ENCODE data around the gene DNM3.

DNM3 gene

GRCh38 chr1:171931752-171932151 is 90.5 kb downstream of the DNM3 start:
- DNase-seq: no peak

- DNase-seq: no peak
Observed at GRCh38 chr1:171934664-171935063, 93.4 kb downstream of the DNM3 start.

DNA sequence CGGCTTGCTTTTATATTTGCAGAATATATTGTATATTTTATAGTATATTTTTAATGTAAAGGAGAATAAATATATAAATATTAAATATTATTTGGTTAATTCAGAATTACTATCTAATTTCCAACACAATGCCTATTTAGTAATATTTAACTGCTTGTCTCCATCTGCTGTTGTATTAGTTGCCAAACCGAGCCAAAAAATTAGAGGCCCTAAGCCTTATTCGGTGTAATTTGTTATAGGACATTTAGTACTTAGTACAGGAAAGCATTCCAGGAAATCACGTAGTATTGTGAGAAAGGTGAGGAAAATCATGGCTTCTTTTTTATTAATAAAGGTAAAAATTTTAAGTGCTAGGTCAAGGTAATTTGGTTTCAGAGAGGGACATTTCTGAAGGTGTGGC is 93.8 kb downstream of the DNM3 start:
- DNase-seq: no peak

GRCh38 chr1:171935664-171936063 is 94.4 kb downstream of the DNM3 start:
- DNase-seq: no peak

GRCh38 chr1:171937938-171938337 is 96.6 kb downstream of the DNM3 start:
- no peak for DNase-seq

DNA sequence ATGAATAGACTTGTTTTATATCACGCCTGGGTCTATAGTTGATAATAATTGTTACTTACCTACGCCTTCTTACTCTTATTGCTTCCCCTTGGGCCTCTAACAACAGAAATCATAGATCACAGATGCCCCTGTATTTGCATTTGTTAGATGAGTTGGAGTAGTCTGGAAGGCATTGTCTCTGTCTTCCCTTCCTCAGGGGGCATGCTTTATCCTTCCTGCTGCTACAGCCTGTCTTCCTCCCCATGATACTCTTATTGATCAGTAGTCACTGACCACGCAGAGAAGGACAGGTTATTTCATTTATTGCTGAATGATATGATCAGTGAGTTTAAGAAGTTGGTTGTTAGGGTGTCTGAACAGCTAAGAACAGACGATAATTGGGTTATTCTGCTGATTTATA is 98.4 kb downstream of the DNM3 start:
- no peak for DNase-seq

DNA sequence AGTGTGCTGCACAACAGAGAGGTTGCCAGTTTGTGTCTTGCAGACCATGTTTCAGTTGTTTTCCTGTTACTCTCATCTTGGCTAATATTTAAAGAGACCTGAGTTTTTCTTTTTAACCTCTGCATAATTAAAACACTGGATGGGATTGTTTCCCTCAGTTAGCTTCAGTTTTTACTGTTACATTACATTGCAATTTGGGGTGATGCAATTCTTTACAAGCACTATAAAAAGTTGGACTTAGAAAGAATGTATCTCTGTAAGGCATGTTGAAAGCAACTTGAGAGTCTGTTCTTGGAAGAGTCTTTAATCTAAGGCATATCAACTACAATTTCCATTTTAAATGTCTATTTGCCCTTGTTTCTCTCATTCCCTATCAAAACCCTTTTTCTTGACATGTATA is 99.1 kb downstream of the DNM3 start:
- DNase-seq: no peak

- no peak for DNase-seq
Observed at GRCh38 chr1:171941920-171942319, 100.6 kb downstream of the DNM3 start.

- no peak for DNase-seq
Observed at GRCh38 chr1:171943973-171944561, 102.8 kb downstream of the DNM3 start.

- no peak for DNase-seq
Observed at GRCh38 chr1:171948511-171948910, 107.2 kb downstream of the DNM3 start.

DNA sequence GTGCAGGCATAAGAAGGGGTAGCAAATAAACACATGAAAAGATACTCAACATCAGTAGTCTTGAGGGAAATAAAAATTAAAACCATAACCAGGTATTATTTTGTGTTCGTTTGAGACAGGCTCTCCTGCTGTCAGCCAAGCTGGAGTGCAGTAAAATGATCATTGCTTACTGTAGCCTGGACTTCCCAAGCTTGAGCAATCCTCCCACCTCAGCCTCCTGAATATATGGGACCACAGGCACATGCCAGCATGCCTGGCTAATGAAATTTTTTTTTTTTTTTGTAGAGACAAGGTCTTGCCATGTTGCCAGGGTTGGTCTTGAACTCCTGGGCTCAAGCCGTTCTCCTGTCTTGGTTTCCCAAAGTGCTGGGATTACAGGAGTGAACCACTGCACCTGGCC is 108.0 kb downstream of the DNM3 start:
- DNase-seq: no peak

GRCh38 chr1:171953835-171954234 is 112.5 kb downstream of the DNM3 start:
- no peak for DNase-seq

GRCh38 chr1:171954361-171954760 is 113.1 kb downstream of the DNM3 start:
- no peak for DNase-seq

GRCh38 chr1:171961861-171962260 is 120.6 kb downstream of the DNM3 start:
- no peak for DNase-seq

DNA sequence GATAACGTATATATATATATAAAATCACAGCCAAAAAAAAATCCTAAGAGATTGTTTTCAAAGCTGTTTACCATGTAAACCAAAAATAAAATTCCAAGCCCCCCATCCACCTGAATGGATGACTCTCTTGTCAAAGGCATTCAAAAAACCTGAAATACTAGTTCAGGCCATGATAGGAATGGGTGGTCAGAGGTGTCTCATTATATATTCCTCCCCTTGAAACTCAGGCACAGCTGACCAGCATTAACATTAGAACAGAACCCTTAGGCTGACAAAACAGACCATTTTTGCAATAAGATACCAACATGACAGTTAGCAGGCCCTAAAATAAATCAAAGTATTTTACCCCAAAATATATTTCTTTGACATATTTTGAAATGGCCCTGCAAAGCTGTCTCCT is 122.5 kb downstream of the DNM3 start:
- no peak for DNase-seq

DNA sequence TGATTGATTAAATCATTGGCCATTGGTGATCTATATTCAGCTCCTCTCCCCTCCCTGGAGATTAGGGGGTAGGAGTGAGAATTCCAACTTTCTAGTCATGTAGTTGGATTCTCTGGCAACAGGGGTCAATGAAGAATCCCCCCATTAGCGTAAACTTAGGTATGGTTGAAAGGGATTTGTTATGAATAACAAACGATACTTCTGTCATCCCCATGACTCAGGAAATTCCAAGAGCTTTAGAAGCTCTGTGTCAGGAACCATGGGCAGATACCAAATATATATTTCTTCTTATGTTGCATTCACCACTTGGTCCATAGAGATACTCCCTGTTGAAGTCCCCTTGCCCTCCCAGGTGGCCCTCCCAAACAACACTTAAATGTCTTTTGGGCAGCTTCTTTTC is 124.5 kb downstream of the DNM3 start:
- DNase-seq: no peak

GRCh38 chr1:171966426-171967220 is 125.3 kb downstream of the DNM3 start:
- DNase-seq: no peak

- no peak for DNase-seq
Observed at GRCh38 chr1:171969226-171969625, 127.9 kb downstream of the DNM3 start.

DNA sequence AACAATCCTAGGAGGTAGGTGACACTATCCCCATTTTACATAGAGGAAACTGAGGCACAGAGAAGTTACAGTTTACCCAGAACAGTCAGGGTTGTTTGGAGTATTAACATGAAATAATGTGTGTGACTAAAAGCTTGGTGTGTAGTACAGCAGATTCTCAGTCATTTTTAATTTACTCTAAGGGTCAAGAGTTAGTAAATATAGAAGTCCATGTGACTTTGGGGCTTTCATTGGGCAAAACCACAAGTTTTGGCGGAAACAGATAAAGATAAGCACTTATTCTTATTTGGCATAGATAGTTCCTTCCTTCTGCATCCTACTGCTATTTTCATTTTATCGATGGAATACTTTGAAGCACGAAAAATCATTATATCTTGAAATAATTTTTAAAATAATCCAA is 128.5 kb downstream of the DNM3 start:
- DNase-seq: no peak

GRCh38 chr1:171972846-171973245 is 131.5 kb downstream of the DNM3 start:
- no peak for DNase-seq

GRCh38 chr1:171973421-171973820 is 132.1 kb downstream of the DNM3 start:
- DNase-seq: no peak

- DNase-seq: no peak
Observed at GRCh38 chr1:171981303-171981702, 140.0 kb downstream of the DNM3 start.

- no peak for DNase-seq
Observed at GRCh38 chr1:171983584-171983983, 142.3 kb downstream of the DNM3 start.

DNA sequence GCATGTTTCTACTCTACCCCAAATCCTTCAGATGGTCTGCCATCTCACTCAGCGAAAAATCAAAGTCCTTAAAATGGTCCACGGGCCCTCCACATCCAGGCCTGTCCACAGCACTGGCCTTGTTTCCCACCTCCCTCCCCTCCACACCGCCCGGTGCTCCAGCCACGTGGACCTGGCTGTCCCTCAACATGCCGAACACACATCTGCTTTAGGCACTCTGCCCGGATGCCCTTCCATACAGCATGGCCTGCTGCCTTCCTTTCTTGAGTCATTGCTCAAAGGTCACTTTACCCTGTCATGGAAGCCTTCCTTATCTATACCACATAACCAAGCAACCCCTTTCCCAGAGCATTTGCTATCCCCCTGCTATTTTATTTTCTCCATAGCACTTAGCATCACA is 143.0 kb downstream of the DNM3 start:
- DNase-seq: no peak

Measured in GF-D8 (cell line).